Measurements from ENCODE around the gene NFIA.

The NFIA gene

GRCh38 chr1:61386770-61387169 lies 304.4 kb downstream of the NFIA start:
- no peak for DNase-seq (ENCODE audit: extremely low read depth in 1 of 2, low read depth in 1 of 2)

- DNase-seq (ENCODE audit: extremely low read depth in 1 of 2, low read depth in 1 of 2), result no peak
These were observed 305.5 kb downstream of the NFIA start for GRCh38 chr1:61387829-61388228.

- DNase-seq (ENCODE audit: extremely low read depth in 1 of 2, low read depth in 1 of 2), result no peak
These were observed 306.2 kb downstream of the NFIA start for GRCh38 chr1:61388566-61388965.

GRCh38 chr1:61389194-61389925 lies 307.0 kb downstream of the NFIA start:
- DNase-seq (ENCODE audit: extremely low read depth in 1 of 2, low read depth in 1 of 2), result no peak

- DNase-seq (ENCODE audit: extremely low read depth in 1 of 2, low read depth in 1 of 2), result no peak
These were observed 307.8 kb downstream of the NFIA start for GRCh38 chr1:61389926-61390845.

GRCh38 chr1:61391730-61392129 lies 309.4 kb downstream of the NFIA start:
- DNase-seq (ENCODE audit: extremely low read depth in 1 of 2, low read depth in 1 of 2), result no peak

GRCh38 chr1:61392409-61393242 lies 310.3 kb downstream of the NFIA start:
- DNase-seq (ENCODE audit: extremely low read depth in 1 of 2, low read depth in 1 of 2), result no peak

GRCh38 chr1:61393575-61393974 lies 311.2 kb downstream of the NFIA start:
- no peak for DNase-seq (ENCODE audit: extremely low read depth in 1 of 2, low read depth in 1 of 2)

- no peak for DNase-seq (ENCODE audit: extremely low read depth in 1 of 2, low read depth in 1 of 2)
These were observed 312.9 kb downstream of the NFIA start for GRCh38 chr1:61395146-61395800.

GRCh38 chr1:61397495-61397894 lies 315.1 kb downstream of the NFIA start:
- DNase-seq (ENCODE audit: extremely low read depth in 1 of 2, low read depth in 1 of 2), result no peak

- DNase-seq (ENCODE audit: extremely low read depth in 1 of 2, low read depth in 1 of 2), result no peak
These were observed 315.6 kb downstream of the NFIA start for GRCh38 chr1:61397935-61398334.

- DNase-seq (ENCODE audit: extremely low read depth in 1 of 2, low read depth in 1 of 2), result no peak
These were observed 316.8 kb downstream of the NFIA start for GRCh38 chr1:61399199-61399598.

GRCh38 chr1:61400131-61400770 lies 317.9 kb downstream of the NFIA start:
- no peak for DNase-seq (ENCODE audit: extremely low read depth in 1 of 2, low read depth in 1 of 2)

GRCh38 chr1:61400997-61401396 lies 318.6 kb downstream of the NFIA start:
- no peak for DNase-seq (ENCODE audit: extremely low read depth in 1 of 2, low read depth in 1 of 2)

GRCh38 chr1:61403679-61404596 lies 321.6 kb downstream of the NFIA start:
- DNase-seq (ENCODE audit: extremely low read depth in 1 of 2, low read depth in 1 of 2), result no peak

- no peak for DNase-seq (ENCODE audit: extremely low read depth in 1 of 2, low read depth in 1 of 2)
These were observed 322.4 kb downstream of the NFIA start for GRCh38 chr1:61404597-61405376.

- no peak for DNase-seq (ENCODE audit: extremely low read depth in 1 of 2, low read depth in 1 of 2)
These were observed 324.1 kb downstream of the NFIA start for GRCh38 chr1:61406467-61406866.

- no peak for DNase-seq (ENCODE audit: extremely low read depth in 1 of 2, low read depth in 1 of 2)
These were observed 330.2 kb downstream of the NFIA start for GRCh38 chr1:61412601-61413000.
